Lower leg skin (tissue), 3 donors: ENCODE measurements around the gene LBHD1.
A peak's percentile ranks its signal among the peaks of the same experiment; 100 is the strongest.

Experiments used
- POLR2A ChIP-seq, 2 donors: fragments of 450-650 bp; IDR thresholded peaks; one replicate each; pipeline ENCODE4 v1.6.1; 2016 to 2017; ENCODE audit warnings: antibody characterized with exemption in 2 of 2, mild to moderate bottlenecking in 1 of 2, moderate library complexity in 1 of 2
- TF ChIP-seq, protein P1 (sequence below), 3 donors: fragments of 450-650 bp; IDR thresholded peaks; one replicate each; pipeline ENCODE4 v1.5.1; 2016; ENCODE audit warnings: antibody characterized with exemption in 3 of 3, mild to moderate bottlenecking in 3 of 3, moderate library complexity in 2 of 3

GRCh38 chr11:62665075-62665598 lies 6.9 kb downstream of the LBHD1 start, which contains the start of the genes C11orf98 and CSKMT:
- TF ChIP-seq, protein P1, sequence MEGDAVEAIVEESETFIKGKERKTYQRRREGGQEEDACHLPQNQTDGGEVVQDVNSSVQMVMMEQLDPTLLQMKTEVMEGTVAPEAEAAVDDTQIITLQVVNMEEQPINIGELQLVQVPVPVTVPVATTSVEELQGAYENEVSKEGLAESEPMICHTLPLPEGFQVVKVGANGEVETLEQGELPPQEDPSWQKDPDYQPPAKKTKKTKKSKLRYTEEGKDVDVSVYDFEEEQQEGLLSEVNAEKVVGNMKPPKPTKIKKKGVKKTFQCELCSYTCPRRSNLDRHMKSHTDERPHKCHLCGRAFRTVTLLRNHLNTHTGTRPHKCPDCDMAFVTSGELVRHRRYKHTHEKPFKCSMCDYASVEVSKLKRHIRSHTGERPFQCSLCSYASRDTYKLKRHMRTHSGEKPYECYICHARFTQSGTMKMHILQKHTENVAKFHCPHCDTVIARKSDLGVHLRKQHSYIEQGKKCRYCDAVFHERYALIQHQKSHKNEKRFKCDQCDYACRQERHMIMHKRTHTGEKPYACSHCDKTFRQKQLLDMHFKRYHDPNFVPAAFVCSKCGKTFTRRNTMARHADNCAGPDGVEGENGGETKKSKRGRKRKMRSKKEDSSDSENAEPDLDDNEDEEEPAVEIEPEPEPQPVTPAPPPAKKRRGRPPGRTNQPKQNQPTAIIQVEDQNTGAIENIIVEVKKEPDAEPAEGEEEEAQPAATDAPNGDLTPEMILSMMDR (IDR thresholded peaks at IDR 0.05), result no peak
- peak in 1 of 2 donors; percentile 95 for TF ChIP-seq POLR2A (IDR thresholded peaks at IDR 0.05)
